ENCODE data around the gene SHROOM4.

SHROOM4 gene

DNA sequence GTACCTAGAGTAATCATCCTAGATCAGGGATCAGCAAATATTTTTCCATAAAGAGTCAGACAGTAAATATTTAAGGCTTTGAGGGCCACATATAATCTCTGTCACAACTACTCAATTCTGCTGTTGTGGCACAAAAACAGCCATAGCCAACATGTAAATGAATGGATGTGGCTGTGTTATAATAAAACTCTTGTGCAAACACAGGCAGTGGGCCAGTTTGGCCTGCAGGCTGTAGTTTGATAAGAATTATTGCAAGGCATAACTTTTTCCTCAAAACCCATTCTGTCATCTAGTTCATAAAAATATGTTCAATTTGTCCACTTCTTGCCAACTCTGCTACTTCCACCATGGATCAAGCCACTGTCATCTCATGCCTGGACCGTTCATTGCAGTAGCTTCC lies 39.4 kb upstream of the SHROOM4 start:
- TF ChIP-seq, protein P1, sequence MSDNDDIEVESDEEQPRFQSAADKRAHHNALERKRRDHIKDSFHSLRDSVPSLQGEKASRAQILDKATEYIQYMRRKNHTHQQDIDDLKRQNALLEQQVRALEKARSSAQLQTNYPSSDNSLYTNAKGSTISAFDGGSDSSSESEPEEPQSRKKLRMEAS (IDR thresholded peaks at IDR 0.05; ENCODE audit: low read depth, low read length), result no peak
- TF ChIP-seq, protein P2, sequence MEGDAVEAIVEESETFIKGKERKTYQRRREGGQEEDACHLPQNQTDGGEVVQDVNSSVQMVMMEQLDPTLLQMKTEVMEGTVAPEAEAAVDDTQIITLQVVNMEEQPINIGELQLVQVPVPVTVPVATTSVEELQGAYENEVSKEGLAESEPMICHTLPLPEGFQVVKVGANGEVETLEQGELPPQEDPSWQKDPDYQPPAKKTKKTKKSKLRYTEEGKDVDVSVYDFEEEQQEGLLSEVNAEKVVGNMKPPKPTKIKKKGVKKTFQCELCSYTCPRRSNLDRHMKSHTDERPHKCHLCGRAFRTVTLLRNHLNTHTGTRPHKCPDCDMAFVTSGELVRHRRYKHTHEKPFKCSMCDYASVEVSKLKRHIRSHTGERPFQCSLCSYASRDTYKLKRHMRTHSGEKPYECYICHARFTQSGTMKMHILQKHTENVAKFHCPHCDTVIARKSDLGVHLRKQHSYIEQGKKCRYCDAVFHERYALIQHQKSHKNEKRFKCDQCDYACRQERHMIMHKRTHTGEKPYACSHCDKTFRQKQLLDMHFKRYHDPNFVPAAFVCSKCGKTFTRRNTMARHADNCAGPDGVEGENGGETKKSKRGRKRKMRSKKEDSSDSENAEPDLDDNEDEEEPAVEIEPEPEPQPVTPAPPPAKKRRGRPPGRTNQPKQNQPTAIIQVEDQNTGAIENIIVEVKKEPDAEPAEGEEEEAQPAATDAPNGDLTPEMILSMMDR (IDR thresholded peaks at IDR 0.05; ENCODE audit: low read depth, low read length), result no peak
- TF ChIP-seq MYC (IDR thresholded peaks at IDR 0.05; ENCODE audit: low read depth, low read length) (no peak), POLR2A (IDR thresholded peaks at IDR 0.05; ENCODE audit: extremely low read depth, insufficient read length) (no peak)
- H3K4me3 ChIP-seq (ENCODE audit: low read depth, low read length), result no peak overlapping the region
- DNase-seq (ENCODE audit: low read depth), result no peak

DNA sequence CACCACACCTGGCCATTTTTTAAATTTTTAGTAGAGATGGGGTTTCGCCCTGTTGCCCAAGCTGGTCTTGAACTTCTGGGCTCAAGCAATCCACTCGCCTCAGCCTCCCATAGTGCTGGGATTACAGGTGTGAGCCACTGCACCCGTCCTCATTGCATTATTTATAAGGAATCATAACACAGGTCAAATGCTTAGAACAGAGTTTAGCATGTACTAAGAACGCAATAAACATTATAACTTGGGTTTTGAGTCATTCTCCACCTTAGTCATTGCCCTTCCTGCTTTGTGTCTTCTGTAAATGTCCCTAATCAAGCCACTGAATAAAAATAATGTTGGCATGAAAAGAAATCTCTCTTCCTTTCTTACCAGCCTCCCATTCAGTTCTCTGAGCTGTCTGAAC lies 38.5 kb upstream of the SHROOM4 start:
- no peak overlapping the region for H3K4me3 ChIP-seq (ENCODE audit: low read depth, low read length)
- no peak for DNase-seq (ENCODE audit: low read depth)
- TF ChIP-seq, protein P2 (IDR thresholded peaks at IDR 0.05; ENCODE audit: low read depth, low read length), result no peak
- TF ChIP-seq MYC (IDR thresholded peaks at IDR 0.05; ENCODE audit: low read depth, low read length), result no peak
- TF ChIP-seq, protein P1 (IDR thresholded peaks at IDR 0.05; ENCODE audit: low read depth, low read length), result no peak
- no peak for TF ChIP-seq POLR2A (IDR thresholded peaks at IDR 0.05; ENCODE audit: extremely low read depth, insufficient read length)

DNA sequence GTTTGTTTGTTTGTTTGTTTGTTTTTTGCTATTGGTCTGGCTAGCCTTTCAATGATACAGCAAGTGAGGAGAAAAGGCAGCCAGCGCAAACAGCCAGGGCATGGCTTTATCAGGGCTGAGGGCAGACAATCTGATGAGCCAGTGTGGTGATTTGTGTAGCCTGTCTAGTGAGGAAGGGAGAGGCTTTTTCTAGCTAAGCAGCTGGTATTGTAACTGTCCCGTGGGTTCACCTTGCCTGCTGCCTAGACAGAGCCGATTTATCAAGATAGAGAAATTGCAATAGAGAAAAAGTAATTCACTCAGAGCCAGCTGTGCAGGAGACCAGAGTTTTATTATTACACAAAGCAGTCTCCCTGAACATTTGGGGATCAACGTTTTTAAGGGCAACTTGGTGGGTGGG lies 28.2 kb upstream of the SHROOM4 start:
- TF ChIP-seq MYC (IDR thresholded peaks at IDR 0.05; ENCODE audit: low read depth, low read length) (no peak), POLR2A (IDR thresholded peaks at IDR 0.05; ENCODE audit: extremely low read depth, insufficient read length) (no peak)
- TF ChIP-seq, protein P1 (IDR thresholded peaks at IDR 0.05; ENCODE audit: low read depth, low read length), result no peak
- TF ChIP-seq, protein P2 (IDR thresholded peaks at IDR 0.05; ENCODE audit: low read depth, low read length), result no peak
- H3K4me3 ChIP-seq (ENCODE audit: low read depth, low read length), result no peak overlapping the region
- no peak for DNase-seq (ENCODE audit: low read depth)

DNA sequence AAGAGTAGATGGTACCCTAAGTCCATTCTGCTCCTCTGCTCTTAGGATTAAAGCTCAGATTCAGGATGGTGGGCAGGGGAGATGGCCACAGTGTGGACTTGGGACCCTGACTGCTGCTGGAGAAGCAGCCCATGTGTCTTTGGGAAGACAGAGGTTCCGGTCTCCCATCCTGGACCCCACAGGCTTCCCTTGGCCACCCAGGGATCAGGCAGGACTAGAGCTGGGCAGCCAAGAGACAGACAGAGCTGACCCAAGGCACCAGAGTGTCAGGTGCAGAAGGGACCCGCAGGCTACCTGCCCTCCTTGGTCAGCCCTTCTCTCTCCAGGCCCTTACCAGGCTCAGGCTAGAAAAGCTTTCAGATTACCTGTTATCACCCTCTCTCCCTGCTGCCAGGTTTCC lies 25.7 kb upstream of the SHROOM4 start:
- no peak for DNase-seq (ENCODE audit: low read depth)
- H3K4me3 ChIP-seq (ENCODE audit: low read depth, low read length), result no peak overlapping the region
- TF ChIP-seq MYC (IDR thresholded peaks at IDR 0.05; ENCODE audit: low read depth, low read length) (no peak), POLR2A (IDR thresholded peaks at IDR 0.05; ENCODE audit: extremely low read depth, insufficient read length) (no peak)
- TF ChIP-seq, protein P2 (IDR thresholded peaks at IDR 0.05; ENCODE audit: low read depth, low read length), result no peak
- TF ChIP-seq, protein P1 (IDR thresholded peaks at IDR 0.05; ENCODE audit: low read depth, low read length), result no peak

DNA sequence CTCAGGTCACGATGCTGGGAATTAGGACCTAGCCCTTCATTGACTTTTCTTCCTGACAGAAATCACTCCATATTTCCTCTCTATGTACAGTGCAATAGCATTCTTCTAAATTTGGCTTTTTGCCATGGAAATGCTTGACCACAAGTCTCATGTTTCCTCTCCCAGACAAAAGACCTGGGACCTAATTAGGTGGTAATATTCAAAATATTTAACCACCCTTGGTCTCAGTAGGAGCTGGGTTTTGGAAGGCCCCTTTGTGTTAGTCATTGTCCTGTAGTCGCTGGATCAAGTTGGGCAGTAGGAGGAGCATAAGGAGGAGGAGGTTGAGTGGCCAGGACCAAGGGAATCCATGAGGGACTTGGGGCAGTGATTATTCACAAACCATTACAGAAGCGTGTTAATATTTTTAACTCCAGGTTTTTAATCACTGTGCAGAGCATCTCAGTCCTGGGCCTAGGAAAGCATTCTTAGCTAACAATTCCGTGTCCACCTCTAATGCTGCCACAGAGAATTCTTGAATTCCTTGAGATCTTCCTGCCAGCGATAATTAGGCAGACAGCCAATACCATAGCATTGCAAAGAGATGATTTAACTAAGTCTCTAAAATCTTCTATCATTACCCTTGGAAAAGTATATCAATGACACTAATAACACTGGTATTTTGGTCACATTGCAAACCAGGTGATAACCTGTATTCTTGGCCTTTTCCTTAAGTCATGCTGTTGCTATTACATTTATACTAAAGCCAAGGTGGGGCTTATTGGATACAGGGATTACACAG lies 25.0 kb upstream of the SHROOM4 start:
- TF ChIP-seq, protein P2 (IDR thresholded peaks at IDR 0.05; ENCODE audit: low read depth, low read length), result no peak
- TF ChIP-seq, protein P1 (IDR thresholded peaks at IDR 0.05; ENCODE audit: low read depth, low read length), result no peak
- no peak for TF ChIP-seq MYC (IDR thresholded peaks at IDR 0.05; ENCODE audit: low read depth, low read length)
- TF ChIP-seq POLR2A (IDR thresholded peaks at IDR 0.05; ENCODE audit: extremely low read depth, insufficient read length), result no peak
- no peak for DNase-seq (ENCODE audit: low read depth)
- H3K4me3 ChIP-seq (ENCODE audit: low read depth, low read length), result no peak overlapping the region
